Measurements from ENCODE around the gene SNED1. TPM values are rescaled to one million over a fixed set of nuclear protein-coding genes. Genes with fewer than 3 reads are reported as not detected.

SNED1 gene
- total and polyA plus RNA-seq, 9 of the 15 experiments (the other 6 are each of a cell fraction or from before 2014, with no cell fraction given) = 0.03 to 0.07 (median 0.05) TPM; not detected in 5

DNA sequence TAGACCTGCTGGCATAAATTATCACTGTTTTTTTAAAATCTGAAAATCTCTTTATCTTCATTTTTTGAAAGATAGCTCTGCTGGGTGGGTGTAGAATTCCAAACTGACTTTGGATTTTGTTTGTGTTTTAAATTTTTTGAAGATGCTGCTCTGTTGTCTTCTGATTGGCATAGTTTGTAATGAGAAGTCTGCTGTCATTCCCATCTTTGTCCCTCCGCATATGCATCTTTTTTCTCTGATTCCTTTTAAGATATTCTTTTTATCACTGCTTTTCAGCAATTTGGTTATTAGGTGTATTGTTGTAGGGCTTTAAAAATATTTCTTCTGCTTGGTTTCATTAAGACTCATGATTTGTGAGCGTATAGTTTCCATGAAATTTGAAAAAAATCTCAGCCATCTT lies 7.2 kb downstream of the SNED1 start:
- in situ Hi-C loops (cut with MboI) (no loop called here), intact Hi-C loops (cut with micrococcal nuclease) (no loop called here)
- ChIA-PET POLR2A (no interaction called here), CTCF (ENCODE audit: low intra/inter-chr PET ratio) (no interaction called here)
- Histone ChIP-seq H3K79me2 (ENCODE audit: control insufficient read depth, insufficient read depth, low read length) (no peaks in the 10 kb centered on the region), H3K4me2 (ENCODE audit: insufficient read depth, low read length) (no peak overlapping the region), H3K36me3 (ENCODE audit: control insufficient read depth, insufficient read depth, low read length) (no peaks in the 10 kb centered on the region), H3K9ac (ENCODE audit: insufficient read depth in 1 of 2, low read depth in 2 of 2, low read length in 2 of 2) (no peak overlapping the region), H3K9me1 (ENCODE audit: control insufficient read depth, insufficient read depth, low read length) (no peaks in the 10 kb centered on the region), H3K4me3 (no peak overlapping the region), H3K4me1 (replicated peaks in 1 of 2; ENCODE audit: control insufficient read depth in 2 of 2, insufficient read depth in 2 of 2, low read length in 2 of 2) (peaks cover 0 to 7% of the 10 kb centered on the region in 2 experiments; a peak in 1 of 5 replicates), H4K20me1 (replicated peaks; ENCODE audit: control insufficient read depth, insufficient read depth, low read length) (no peaks in the 10 kb centered on the region; the same call in 1 of the 2 replicates), H2AFZ (ENCODE audit: low read depth, low read length) (no peak overlapping the region), H3K9me3 (replicated peaks; ENCODE audit: control insufficient read depth, insufficient read depth, low read depth, low read length) (no peaks in the 10 kb centered on the region), H3K27me3 (ENCODE audit: control insufficient read depth in 2 of 2, insufficient read depth in 2 of 2, low read length in 2 of 2) (peaks cover 0 to 11% of the 10 kb centered on the region in 2 experiments; a peak in 2 of 5 replicates), H3K27ac (ENCODE audit: extremely low read depth, low read depth, low read length) (no peak overlapping the region)
- BruUV-seq (replicated peaks) = no TSS peak
- FAIRE-seq (no peak), DNase-seq (ENCODE audit: extremely low read depth in 1 of 4, low spot score in 3 of 4) (no peak), ATAC-seq (no peak)
- TF ChIP-seq ZSCAN29 (IDR thresholded peaks at IDR 0.05) (no peak), CBX3 (IDR thresholded peaks at IDR 0.05; ENCODE audit: borderline replicate concordance in 1 of 2, low read length in 2 of 2) (peak in 1 of 2 experiments; percentile 60; a peak in 1 of 3 replicates), ARID2 (IDR thresholded peaks at IDR 0.05) (no peak)
- WGBS (ENCODE audit: insufficient coverage, low coverage, missing lambda C conversion rate) = 0% methylated on average over 1 of the region's 2 CpGs

- 0% methylated on average over 3 of the region's 3 CpGs for WGBS (ENCODE audit: insufficient coverage, low coverage, missing lambda C conversion rate)
- peaks cover 0 to 7% of the 10 kb centered on the region in 2 experiments; a peak in 1 of 5 replicates for H3K4me1 ChIP-seq (replicated peaks in 1 of 2; ENCODE audit: control insufficient read depth in 2 of 2, insufficient read depth in 2 of 2, low read length in 2 of 2)
- no peaks in the 10 kb centered on the region; the same call in 1 of the 2 replicates for H4K20me1 ChIP-seq (replicated peaks; ENCODE audit: control insufficient read depth, insufficient read depth, low read length)
- no peak overlapping the region for H2AFZ ChIP-seq (ENCODE audit: low read depth, low read length)
- intact Hi-C loops (cut with micrococcal nuclease) = no loop called here
- H3K9ac ChIP-seq (ENCODE audit: insufficient read depth in 1 of 2, low read depth in 2 of 2, low read length in 2 of 2) = no peak overlapping the region
- in situ Hi-C loops (cut with MboI) = no loop called here
- POLR2A ChIA-PET = no interaction called here
- BruUV-seq (replicated peaks) = no TSS peak
- no peaks in the 10 kb centered on the region for H3K9me3 ChIP-seq (replicated peaks; ENCODE audit: control insufficient read depth, insufficient read depth, low read depth, low read length)
- H3K79me2 ChIP-seq (ENCODE audit: control insufficient read depth, insufficient read depth, low read length) = no peaks in the 10 kb centered on the region
- H3K4me2 ChIP-seq (ENCODE audit: insufficient read depth, low read length) = no peak overlapping the region
- no peak for FAIRE-seq
- H3K4me3 ChIP-seq = no peak overlapping the region
- no peaks in the 10 kb centered on the region for H3K9me1 ChIP-seq (ENCODE audit: control insufficient read depth, insufficient read depth, low read length)
- no peak for ATAC-seq
- H3K36me3 ChIP-seq (ENCODE audit: control insufficient read depth, insufficient read depth, low read length) = no peaks in the 10 kb centered on the region
- no peak for DNase-seq (ENCODE audit: extremely low read depth in 1 of 4, low spot score in 3 of 4)
- CTCF ChIA-PET (ENCODE audit: low intra/inter-chr PET ratio) = no interaction called here
- peaks cover 0 to 11% of the 10 kb centered on the region in 2 experiments; a peak in 2 of 5 replicates for H3K27me3 ChIP-seq (ENCODE audit: control insufficient read depth in 2 of 2, insufficient read depth in 2 of 2, low read length in 2 of 2)
- H3K27ac ChIP-seq (ENCODE audit: extremely low read depth, low read depth, low read length) = no peak overlapping the region
- no peak for TF ChIP-seq L3MBTL2 (IDR thresholded peaks at IDR 0.05)
- TF ChIP-seq CREB3L1 (IDR thresholded peaks at IDR 0.05; ENCODE audit: borderline replicate concordance, low read depth) = no peak
- no peak for TF ChIP-seq KLF6 (CRISPR knock-in tag; IDR thresholded peaks at IDR 0.05; ENCODE audit: borderline replicate concordance)
- TF ChIP-seq ZFP91 (CRISPR knock-in tag; IDR thresholded peaks at IDR 0.05) = no peak
- no peak for TF ChIP-seq CCAR2 (IDR thresholded peaks at IDR 0.05; ENCODE audit: low read depth, low read length)
- no peak for TF ChIP-seq ZNF586 (CRISPR knock-in tag; conservative IDR thresholded peaks at IDR 0.05)
- no peak for TF ChIP-seq NFIX (CRISPR knock-in tag; IDR thresholded peaks at IDR 0.05; ENCODE audit: low read depth)
- no peak for TF ChIP-seq ZNF695 (CRISPR knock-in tag; IDR thresholded peaks at IDR 0.05)
- TF ChIP-seq GATAD2A (IDR thresholded peaks at IDR 0.05) = no peak
- no peak for TF ChIP-seq RFX5 (IDR thresholded peaks at IDR 0.05; ENCODE audit: low read depth, low read length)
- no peak for TF ChIP-seq ZNF253 (CRISPR knock-in tag; conservative IDR thresholded peaks at IDR 0.05)
- no peak for TF ChIP-seq ZFP30 (CRISPR knock-in tag; IDR thresholded peaks at IDR 0.05; ENCODE audit: borderline replicate concordance)
Observed at GRCh38 chr2:241006412-241006811, 8.0 kb downstream of the SNED1 start.
